Parathyroid adenoma (tissue), 2 donors: ENCODE measurements around the gene TIMM23.

Experiments
- H2AFZ ChIP-seq: fragments of 300-600 bp; sonication (generic); one replicate; pipeline ENCODE4 v1.7.0; 2017; ENCODE audit warnings: antibody characterized with exemption, mild to moderate bottlenecking
- H3K27ac ChIP-seq: fragments of 300-600 bp; sonication (generic); one replicate; pipeline ENCODE4 v1.7.0; 2017
- H3K27me3 ChIP-seq: fragments of 300-600 bp; sonication (generic); one replicate; pipeline ENCODE4 v1.7.0; 2017; ENCODE audit warnings: low read length; ENCODE audit not compliant: control insufficient read depth, insufficient read depth
- H3K36me3 ChIP-seq: fragments of 300-600 bp; sonication (generic); one replicate; pipeline ENCODE4 v1.7.0; 2017; ENCODE audit warnings: low read length; ENCODE audit not compliant: control insufficient read depth, insufficient read depth
- H3K4me1 ChIP-seq: fragments of 300-600 bp; sonication (generic); one replicate; pipeline ENCODE4 v1.7.0; 2017; ENCODE audit warnings: control low read depth
- H3K4me2 ChIP-seq: fragments of 300-600 bp; sonication (generic); one replicate; pipeline ENCODE4 v1.7.0; 2017; ENCODE audit warnings: low read length
- H3K4me3 ChIP-seq: fragments of 300-600 bp; sonication (generic); one replicate; pipeline ENCODE4 v1.7.0; 2017; ENCODE audit warnings: low read depth, low read length
- H3K79me2 ChIP-seq: fragments of 300-600 bp; sonication (generic); one replicate; pipeline ENCODE4 v1.7.0; 2017; ENCODE audit warnings: control low read depth
- H3K9ac ChIP-seq: fragments of 300-600 bp; sonication (generic); one replicate; pipeline ENCODE4 v1.7.0; 2017; ENCODE audit warnings: mild to moderate bottlenecking
- H3K9me3 ChIP-seq: fragments of 300-600 bp; sonication (generic); one replicate; pipeline ENCODE4 v1.7.0; 2017; ENCODE audit warnings: low read length; ENCODE audit not compliant: control insufficient read depth
- CTCF ChIP-seq: fragments of 300-600 bp; sonication (generic); IDR thresholded peaks from one replicate; pipeline ENCODE4 v1.7.0; 2017; ENCODE audit warnings: antibody characterized with exemption, mild to moderate bottlenecking
- donor health status: primary hyperparathyroidism.

The TIMM23 gene

GRCh38 chr10:46004963-46005362 is 32.7 kb downstream of the TIMM23 start:
- no peak for TF ChIP-seq CTCF
- no peak overlapping the region for H3K9ac ChIP-seq
- no peaks in the 10 kb centered on the region for H3K36me3 ChIP-seq
- no peaks in the 10 kb centered on the region for H3K27me3 ChIP-seq
- no peak overlapping the region for H3K27ac ChIP-seq
- no peak overlapping the region for H3K4me2 ChIP-seq
- H3K4me3 ChIP-seq = no peak overlapping the region
- peaks cover 3% of the 10 kb centered on the region for H3K79me2 ChIP-seq
- no peaks in the 10 kb centered on the region for H3K9me3 ChIP-seq
- peaks cover 5% of the 10 kb centered on the region for H3K4me1 ChIP-seq
- H2AFZ ChIP-seq = no peak overlapping the region

DNA sequence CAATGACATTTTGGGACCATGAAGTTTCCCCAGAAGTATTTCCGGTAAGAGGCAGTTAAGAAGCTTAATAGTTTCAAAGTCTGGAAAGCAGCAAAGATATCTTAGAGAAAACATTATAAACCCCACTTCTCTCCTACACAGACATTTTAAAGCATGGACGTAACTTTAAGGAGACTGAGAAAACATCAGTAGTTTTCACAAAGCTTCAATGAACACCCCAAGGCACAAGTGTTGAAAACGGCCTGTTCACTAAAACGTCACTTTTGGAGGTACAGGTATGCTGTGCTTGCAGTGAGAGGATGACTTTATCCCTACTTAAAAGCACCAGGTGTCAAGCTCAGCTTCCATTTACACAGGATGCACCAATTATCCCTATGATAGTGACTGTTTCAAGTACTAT is 33.1 kb downstream of the TIMM23 start:
- no peak overlapping the region for H3K4me2 ChIP-seq
- no peak overlapping the region for H3K4me3 ChIP-seq
- H3K27ac ChIP-seq = no peak overlapping the region
- H3K36me3 ChIP-seq = no peaks in the 10 kb centered on the region
- H3K4me1 ChIP-seq = peaks cover 5% of the 10 kb centered on the region
- H3K79me2 ChIP-seq = peaks cover 2% of the 10 kb centered on the region
- H3K9ac ChIP-seq = no peak overlapping the region
- TF ChIP-seq CTCF = no peak
- no peak overlapping the region for H2AFZ ChIP-seq
- no peaks in the 10 kb centered on the region for H3K9me3 ChIP-seq
- no peaks in the 10 kb centered on the region for H3K27me3 ChIP-seq

DNA sequence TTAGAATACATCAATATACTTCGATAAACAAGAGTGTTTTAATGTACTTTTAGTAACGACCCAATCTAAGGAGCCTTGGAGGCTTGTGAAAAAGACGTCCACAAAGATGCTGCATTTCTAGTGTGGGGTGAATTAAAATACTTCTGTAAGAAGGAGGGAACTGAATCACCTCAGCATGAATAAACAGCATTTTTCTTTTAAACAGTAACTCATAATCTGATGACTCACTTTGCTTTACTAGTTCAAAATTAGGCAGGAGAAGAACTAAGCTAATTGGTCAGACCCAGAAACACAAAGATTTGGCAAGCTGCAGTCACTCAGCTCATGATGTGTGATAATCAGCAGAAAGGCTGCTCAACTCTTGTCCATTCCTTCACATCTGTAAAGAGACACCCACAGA is 33.9 kb downstream of the TIMM23 start:
- H3K9me3 ChIP-seq = no peaks in the 10 kb centered on the region
- H3K27me3 ChIP-seq = no peaks in the 10 kb centered on the region
- no peak overlapping the region for H3K9ac ChIP-seq
- H3K79me2 ChIP-seq = no peaks in the 10 kb centered on the region
- no peak overlapping the region for H3K4me2 ChIP-seq
- no peaks in the 10 kb centered on the region for H3K36me3 ChIP-seq
- H2AFZ ChIP-seq = no peak overlapping the region
- no peak for TF ChIP-seq CTCF
- H3K27ac ChIP-seq = no peak overlapping the region
- no peak overlapping the region for H3K4me3 ChIP-seq
- peaks cover 5% of the 10 kb centered on the region for H3K4me1 ChIP-seq

- H3K27me3 ChIP-seq = no peaks in the 10 kb centered on the region
- no peaks in the 10 kb centered on the region for H3K4me1 ChIP-seq
- H3K27ac ChIP-seq = no peak overlapping the region
- no peak overlapping the region for H2AFZ ChIP-seq
- H3K9ac ChIP-seq = no peak overlapping the region
- no peak overlapping the region for H3K4me3 ChIP-seq
- H3K36me3 ChIP-seq = no peaks in the 10 kb centered on the region
- no peak overlapping the region for H3K4me2 ChIP-seq
- H3K79me2 ChIP-seq = peaks cover 18% of the 10 kb centered on the region
- TF ChIP-seq CTCF = no peak
- H3K9me3 ChIP-seq = no peaks in the 10 kb centered on the region
Observed at GRCh38 chr10:46012746-46013145, 40.5 kb downstream of the TIMM23 start.

DNA sequence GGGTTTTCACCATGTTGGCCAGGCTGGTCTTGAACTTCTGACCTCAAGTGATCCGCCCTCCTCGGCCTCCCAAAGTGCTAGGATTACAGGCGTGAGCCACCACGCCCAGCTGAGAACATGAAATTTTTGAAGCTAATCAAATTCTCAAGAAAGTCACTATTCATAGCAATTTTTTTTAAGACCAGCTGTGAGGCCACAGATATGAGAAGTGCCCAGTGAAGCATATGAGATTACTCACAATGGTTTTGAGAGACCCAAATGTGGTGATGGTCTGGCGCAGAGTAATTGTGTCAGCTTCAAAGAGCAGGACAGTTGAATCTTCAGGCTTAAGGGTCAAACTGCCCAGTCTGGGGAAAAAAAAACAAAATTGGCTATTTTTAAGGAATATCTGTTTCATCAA is 41.9 kb downstream of the TIMM23 start:
- no peaks in the 10 kb centered on the region for H3K36me3 ChIP-seq
- TF ChIP-seq CTCF = no peak
- no peak overlapping the region for H3K9ac ChIP-seq
- H2AFZ ChIP-seq = no peak overlapping the region
- H3K9me3 ChIP-seq = no peaks in the 10 kb centered on the region
- H3K4me1 ChIP-seq = peaks cover 3% of the 10 kb centered on the region
- H3K79me2 ChIP-seq = peaks cover 26% of the 10 kb centered on the region
- no peak overlapping the region for H3K4me3 ChIP-seq
- H3K4me2 ChIP-seq = no peak overlapping the region
- no peak overlapping the region for H3K27ac ChIP-seq
- H3K27me3 ChIP-seq = no peaks in the 10 kb centered on the region
